Stimulated activated CD4-positive, alpha-beta T cell treated with anti-CD3 and anti-CD28 coated beads, Interleukin-12 subunit alpha, Interleukin-12 subunit beta, amount 100 ng/mL, for 48 hours (primary cell): ENCODE measurements around the gene GPR142.

Experiments
- DNase-seq, 3 donors: peaks; one replicate each; pipeline ENCODE4 v3.0.0-alpha.2; 2020; ENCODE audit warnings: low read depth in 2 of 3, low spot score in 1 of 3

GPR142 gene

DNA sequence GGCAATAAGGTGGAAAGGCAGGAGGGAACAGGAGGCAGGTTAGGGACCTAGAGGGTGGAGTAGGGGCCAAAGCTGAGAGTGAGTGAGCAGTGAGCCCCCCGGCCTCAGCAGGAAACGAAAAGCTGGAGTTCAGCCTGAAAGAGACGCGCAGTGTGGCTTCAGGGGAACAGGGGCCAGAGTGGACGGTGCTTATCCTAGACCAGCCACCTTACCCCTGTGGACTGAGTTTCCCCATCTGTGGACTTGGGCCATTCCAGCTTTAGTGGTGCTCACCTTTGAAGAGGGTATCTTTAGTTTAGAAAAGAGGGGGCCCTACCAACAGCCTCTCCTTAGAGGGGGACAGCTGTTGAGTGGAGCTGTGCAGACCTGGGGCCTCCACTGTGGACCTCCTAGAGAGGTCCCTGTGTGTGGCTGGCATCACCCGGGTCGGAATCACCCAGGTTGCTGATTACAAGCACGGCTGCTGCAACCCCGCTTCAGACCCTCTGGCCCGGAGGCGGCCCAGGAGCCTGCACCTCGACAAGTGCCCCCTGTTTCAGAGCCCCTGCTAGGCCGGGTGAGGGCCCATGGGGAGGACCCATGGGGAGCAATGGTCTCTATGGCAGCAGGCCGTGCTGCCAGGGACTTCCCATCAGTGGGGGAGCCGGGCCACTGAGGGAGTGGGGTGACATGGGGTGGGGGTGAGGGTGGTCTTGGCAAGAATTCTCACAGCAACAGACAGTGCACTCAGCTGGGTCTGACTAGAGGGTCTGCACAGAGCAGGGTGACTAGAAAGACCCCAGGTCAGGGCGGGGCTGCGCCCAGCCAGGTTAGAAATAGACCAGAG is 2.6 kb downstream of the GPR142 start:
- no peak for DNase-seq

DNA sequence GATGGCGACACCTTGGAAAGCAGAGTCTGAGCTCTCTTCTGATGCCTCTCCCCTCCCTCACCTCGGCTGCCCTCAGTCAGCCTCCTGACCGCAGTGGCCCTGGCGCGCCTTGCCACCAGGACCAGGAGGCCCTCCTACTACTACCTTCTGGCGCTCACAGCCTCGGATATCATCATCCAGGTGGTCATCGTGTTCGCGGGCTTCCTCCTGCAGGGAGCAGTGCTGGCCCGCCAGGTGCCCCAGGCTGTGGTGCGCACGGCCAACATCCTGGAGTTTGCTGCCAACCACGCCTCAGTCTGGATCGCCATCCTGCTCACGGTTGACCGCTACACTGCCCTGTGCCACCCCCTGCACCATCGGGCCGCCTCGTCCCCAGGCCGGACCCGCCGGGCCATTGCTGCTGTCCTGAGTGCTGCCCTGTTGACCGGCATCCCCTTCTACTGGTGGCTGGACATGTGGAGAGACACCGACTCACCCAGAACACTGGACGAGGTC is 4.4 kb downstream of the GPR142 start:
- DNase-seq = no peak

DNA sequence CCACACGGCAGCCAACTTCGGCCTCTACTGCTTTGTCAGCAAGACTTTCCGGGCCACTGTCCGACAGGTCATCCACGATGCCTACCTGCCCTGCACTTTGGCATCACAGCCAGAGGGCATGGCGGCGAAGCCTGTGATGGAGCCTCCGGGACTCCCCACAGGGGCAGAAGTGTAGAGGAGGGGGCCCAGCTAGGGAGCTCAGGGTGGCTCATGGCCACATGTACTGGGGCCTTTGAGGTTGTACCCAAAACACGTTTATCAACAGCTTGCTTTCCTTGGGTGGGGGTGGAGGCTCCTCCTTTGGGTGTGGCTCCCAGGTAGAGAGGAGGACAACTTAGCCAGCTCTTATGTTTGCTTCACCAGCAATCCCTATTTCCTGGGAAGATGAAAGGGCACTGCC is 5.1 kb downstream of the GPR142 start:
- no peak for DNase-seq

DNA sequence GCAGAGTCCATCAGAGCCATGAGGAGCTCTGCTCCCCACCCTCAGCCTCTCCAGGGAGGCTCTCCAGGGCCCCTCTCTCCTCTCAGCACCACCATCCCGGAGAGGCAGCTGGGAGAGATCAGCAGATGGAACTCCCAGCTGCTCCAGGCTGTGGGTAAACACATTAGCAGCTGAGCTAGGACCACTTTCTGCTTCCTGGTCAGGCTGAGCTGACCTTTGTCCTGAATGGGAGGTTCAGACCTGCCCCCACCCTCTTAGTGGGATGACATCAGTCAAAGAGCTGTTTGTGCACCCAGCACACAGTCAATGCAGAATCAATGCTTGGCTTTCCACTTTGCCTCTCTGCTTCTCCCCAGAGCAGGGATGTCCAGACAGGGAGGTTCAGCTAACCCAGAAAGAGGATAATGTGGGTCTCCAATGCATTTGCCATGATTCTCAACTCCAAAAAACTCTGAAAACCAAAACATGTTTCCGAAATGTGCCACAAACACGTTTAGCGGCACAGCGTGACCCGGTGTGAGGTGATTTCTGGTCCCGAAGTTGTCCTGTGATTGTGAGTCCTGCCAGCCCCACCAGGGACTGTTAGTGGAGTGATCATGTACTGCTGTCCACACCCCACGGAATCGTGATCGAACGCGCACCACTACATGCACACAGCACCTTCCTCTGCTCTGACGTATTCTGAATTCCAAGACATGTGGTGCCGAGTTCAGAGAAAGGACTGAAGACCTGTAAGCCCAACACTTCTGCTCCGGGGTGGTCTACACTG is 6.7 kb downstream of the GPR142 start:
- DNase-seq = no peak

DNA sequence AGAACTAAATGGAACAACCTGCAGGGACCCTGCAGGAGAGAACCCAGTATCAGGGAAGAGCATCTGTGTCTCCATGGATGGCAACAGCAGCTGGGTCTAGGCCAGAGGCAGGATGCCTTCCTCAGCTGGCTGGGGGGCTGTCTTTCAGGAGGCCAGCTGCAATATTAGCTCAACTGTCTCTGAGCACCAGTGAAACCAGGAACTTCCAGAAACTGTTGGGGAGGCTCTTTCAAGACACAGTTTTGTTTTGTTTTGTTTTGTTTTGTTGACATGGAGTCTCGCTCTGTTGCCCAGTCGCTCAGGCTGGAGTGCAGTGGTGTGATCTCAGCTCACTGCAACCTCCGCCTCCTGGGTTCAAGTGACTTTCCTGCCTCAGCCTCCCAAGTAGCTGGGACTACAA is 7.6 kb downstream of the GPR142 start:
- DNase-seq = no peak

DNA sequence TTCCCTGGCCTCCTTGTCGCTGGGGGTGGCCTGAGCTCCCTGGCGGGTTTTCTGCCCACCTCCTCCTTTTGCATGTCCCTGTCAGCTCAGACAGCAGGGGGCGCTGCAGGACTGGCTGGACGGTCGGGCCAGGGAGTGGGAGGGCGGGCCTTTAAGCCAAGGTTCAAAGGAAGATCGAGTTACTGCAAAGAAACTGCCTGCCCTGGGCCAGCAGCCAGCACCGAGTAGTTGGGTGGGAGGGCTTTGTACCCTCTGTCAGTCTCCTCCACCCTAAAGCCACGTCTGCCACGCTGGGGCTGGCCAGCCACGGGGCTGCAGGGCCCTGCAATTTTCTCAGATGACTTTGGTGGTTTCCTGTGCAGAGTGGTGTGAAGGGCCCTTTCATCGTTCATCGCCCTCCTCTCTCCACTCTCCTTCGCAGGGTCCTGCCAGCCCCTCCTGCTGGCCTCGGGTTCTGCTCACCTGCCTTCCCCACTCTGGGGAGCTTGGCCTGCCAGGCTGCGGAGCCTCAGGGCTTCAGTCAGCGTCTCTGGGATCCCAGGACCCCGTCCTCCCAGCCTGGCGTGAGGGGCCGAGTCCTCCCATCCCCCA is 12.3 kb downstream of the GPR142 start:
- DNase-seq = peak; percentile 87 to 97 (median 91)

DNA sequence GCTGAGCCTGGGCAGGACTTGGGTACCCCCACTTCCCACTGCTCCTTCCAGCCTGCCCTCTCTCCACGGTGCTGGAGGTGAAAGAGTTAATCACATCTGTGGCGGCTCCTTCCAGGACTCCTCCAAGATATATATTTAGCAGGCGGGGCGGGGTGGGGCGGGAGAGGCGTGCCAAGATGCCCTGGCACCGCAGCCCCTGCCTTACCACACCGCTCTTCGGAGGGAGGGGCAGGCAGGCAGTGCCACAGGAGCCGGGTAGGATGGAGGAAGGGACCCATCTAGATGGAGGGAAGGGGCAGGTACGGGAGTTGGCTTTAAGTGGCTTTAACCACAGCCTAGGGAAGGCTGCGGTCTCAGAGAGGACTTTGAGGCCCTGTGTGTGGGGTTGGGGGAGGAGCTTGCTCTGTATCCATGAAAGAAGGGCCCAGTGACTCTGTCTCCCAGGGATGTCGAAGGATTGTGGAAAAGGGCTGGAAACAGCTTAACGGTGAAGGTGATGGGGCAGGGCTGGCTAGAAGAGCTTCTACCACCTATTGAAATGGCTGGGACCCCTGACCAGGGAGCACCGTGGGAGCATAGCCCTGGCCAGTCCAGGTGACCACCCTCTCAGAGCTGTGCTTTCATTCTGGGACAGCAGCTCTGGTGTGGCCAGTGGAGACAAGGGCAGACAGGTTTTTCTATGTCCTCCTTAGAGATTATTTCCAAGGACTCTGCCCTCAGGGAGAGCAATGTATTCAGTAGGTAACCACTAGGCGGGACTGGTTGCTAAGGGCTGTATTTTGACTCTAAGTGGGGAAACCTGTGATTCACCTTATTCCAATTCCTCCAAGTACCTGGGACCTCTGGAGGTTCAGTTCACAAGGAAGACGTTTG is 13.0 kb downstream of the GPR142 start:
- no peak for DNase-seq

DNA sequence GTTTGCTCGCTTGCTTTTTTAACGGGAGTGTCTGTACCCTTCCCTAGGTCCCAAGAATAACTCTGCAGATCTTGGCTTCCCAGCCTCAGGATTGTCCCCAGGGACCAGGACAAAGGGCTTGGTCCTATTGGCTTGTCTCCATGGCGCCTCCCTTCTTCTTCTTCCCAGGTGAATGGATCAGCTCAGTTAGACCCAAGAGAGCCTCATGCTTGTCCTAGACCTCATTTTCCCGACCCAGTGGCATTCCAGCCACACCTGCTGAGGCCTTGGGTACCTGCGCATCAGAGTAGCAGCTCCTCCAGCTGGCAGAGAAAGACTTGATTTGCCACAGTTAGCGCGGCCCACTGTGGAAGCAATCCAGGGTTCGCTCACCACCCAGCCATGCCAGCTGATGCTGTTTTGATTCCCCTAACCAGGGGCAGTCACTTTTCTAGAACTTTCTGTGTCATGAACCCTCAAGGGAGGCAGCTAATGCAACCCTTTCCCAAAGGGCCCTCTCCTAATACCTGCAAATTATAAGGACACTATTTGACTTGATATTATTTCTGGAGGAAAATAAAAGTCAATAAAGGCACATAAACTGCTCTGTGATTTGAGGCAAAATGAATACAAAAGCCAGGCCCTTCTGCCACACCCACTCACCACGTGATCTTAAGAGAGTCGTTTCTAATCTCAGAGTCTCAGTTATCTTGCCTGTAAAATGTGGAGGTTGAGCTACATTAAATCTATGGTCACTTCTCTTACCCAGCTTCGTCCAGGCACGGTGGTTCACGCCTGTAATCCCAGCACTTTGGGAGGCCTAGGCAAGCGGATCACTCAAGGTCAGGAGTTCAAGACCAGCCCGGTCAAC is 13.9 kb downstream of the GPR142 start:
- DNase-seq = no peak

DNA sequence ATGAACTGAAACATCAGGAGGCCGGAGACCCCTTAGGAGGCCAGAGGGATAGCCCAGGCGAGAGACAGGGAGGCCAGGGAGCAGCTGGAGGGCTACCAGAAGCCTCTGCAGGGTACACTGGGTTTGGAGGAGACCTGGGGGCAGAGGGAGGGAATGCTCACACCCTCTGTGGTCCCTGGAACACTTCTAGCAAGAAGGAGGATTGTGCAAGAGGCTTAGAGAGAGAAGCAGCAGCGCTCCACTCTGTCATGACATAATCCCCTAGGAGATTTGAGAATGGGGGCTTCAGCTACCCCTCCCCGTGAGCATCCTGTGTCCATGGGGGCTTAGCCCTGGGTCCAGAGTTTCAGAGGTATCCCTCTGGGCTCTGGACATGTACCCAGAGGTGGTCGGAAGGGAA is 15.8 kb downstream of the GPR142 start:
- no peak for DNase-seq

DNA sequence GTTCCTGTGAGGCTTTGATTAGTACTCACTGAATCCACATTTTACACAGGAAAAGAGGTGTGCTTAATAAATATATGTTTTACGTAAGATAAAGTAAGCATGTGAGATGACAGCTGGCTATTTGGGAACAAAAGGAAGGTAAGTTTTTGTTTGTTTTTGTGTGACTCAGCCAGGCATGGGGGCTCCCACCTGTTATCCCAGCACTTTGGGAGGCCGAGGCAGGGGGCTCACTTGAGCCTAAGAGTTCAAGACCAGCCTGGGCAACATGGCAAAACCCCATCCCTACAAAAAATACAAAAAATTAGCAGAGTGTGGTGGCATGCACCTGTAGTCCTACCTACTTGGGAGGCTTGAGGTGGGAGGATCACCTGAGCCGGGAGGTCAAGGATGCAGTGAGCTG is 17.9 kb downstream of the GPR142 start:
- DNase-seq = no peak

DNA sequence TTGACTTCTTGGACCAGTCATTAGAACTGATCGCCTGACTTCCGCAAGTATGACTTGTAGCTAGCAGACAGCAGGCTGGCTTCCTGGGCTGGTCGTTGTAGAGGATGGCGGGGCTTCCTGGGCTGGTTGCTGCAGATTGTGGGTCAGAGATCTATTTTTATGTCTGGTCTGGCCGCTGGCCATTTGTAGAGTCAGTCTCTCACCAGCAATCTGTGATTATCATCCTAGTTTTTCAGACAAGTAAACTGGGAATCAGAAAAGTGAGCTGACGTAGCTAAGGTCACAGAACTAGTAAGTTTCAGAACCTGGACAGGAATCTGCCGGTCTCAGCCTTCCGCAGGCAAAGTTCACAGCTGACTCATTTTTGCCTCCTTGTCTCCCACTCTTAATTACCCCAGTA is 19.1 kb downstream of the GPR142 start:
- no peak for DNase-seq

DNA sequence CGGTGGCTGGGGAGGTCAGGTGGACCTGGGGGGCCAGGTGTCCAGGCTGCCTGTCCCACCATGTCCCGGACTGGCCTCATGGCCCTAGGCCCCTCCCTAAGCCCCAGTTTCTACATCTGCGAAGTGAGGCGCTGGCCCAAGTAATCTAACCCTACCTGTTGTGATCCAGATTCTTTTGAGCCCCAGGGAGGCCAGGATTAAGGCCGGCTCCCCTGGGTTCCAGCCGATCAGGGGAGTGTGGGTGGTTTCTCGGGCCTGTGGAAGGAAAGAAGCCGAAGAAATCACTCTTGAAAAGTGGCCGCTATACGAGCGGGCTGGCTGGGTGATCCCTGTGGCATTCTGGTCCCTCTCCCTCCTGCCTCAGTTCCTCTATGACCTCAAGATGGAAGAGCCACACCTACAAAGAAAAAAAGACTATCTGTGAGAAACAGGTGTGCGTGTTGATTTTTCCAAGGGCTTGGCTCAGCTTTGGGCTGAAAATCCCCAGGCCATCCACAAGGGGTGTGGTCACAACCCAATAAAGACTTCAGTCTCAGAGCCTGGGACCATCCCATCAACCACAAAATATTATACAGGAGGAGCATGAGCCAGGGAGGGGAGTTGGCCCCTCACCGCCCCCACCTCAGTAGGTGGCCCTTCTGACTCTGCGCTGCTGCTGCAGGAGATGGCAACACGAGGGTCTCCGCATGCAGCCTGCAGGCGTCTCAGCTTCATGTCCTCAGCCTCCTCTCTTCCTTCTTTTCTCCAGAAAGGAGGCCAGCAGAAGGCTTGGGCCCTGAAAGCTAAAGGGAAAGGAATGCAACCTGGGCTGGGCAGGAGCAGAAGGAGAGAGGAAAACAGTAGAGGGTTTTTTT is 20.3 kb downstream of the GPR142 start:
- no peak for DNase-seq

DNA sequence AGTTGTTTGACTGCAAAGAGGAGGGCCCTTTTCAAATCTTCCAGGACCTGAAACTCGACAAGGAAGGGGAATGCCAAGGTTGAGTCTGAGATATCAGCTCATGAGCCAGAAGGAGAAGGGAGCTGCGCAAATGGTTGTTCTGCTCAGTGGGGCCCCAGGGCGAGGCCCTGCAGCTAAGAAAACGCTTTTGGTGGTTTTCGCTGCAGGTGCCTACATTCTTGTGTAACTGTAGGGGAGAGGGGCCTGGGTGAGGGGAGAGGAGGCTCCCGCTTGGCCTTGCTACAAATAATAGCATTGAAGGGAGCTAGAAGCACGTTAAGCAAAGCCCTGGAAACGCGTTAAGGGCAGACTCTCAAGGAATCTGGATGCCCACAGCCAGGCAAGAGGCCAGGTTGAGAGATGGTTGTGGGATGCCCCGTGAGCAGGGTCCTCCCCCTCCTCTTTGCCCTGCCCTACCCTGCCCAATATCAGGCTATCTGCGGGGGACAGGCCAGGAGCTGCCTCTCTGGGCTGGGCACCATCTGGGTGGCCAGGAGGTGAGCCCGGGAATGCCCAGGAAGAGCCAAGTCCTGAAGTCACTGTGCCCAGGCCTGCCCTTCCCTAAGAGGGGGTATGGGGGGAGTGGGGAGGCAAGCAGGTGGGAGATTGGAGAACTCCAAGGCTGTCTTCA is 21.9 kb downstream of the GPR142 start:
- no peak for DNase-seq

DNA sequence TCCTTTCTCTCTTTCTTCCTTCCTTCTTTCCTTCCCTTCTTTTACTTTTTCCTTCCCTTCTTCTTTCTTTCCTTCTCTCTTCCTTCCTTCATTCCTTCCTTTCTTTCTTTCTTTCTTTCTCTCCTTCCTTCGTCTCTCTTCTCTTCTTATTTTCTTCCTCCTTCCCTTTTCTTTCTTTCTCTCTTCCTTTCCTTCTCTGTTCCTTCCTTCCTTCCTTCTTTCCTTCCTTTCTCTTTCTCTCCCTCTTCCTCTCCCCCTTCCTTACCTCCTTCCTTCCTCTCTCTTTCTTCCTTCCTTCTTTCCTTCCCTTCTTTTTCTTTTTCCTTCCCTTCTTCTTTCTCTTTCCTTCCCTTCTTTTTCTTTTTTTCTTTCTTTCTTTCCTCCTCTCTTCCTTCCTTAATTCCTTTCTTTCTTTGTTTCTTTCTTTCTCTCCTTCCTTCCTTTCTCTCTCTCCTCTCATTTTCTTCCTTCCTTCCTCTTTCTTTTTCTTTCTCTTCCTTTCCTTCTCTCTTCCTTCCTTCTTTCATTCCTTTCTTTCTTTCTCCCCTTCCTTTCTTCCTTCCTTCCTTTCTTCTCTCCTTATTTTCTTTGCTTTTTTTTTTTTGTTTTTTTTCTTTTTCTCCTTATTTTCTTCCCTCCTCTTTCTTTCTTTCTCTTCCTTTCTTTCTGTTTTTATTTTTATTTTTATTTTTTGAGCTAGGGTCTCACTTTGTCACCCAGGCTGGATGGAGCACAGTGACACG is 22.8 kb downstream of the GPR142 start:
- no peak for DNase-seq

DNA sequence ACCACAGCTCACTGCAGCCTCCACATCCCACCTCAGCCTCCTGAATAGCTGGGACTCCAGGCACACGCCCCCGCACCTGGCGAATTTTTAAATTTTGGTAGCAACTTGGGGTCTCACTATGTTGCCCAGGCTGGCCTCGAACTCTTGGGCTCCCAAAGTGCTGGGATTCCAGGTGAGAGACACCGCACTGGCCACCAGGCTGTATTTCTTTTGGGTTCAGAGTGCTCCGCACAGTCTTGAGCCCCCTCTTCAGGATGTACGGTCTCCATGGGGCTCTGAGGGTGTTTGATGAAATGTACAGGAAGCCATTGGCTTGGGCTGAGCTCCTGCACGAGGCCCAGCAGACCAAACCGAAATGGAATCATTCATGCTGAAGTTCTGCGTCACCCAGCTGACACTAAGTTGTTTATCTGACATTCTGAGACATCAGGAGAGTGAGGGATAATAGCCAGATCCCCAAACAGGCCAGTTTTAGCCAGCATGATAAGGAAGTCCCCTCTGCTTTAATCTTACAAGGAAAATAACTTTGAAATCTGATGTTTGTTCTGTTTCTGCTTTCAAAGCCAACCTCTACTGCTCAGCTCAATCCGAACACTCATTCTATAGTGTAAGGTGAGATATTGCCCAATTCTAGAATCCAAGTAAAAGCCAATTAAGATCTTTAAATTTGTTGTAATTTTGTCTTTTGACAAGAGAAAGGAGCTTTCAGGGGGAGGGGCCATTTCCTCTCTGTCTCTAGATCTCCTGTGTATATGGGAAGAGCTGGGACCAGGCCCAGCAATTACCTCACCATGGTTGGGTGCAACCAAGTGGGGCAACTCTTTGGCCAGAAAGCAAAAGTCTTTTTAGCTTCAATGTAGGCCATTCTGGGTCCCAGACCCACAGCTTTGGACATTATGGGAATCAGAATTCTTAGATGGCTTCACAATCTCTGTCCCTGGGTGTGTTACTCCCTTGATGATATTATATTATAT is 23.7 kb downstream of the GPR142 start:
- no peak for DNase-seq

DNA sequence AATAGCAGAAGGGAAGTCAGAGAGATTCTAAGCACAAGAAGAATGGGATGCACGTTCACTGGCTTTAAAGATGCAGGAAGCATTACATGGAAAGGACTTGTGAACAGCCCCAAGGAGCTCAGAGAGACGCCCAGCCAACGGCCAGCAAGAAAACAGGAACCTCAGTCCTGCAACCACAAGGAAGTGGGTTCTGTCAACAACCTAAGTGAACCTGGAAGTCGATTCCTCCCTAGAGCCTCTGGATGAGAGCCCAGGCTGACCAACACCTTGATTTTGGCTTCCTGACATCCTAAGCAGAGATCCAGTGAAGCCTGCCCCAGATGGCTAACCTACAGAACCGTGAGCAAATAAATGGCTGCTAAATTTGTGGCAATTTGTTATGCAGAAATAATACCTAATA is 24.5 kb downstream of the GPR142 start:
- no peak for DNase-seq

DNA sequence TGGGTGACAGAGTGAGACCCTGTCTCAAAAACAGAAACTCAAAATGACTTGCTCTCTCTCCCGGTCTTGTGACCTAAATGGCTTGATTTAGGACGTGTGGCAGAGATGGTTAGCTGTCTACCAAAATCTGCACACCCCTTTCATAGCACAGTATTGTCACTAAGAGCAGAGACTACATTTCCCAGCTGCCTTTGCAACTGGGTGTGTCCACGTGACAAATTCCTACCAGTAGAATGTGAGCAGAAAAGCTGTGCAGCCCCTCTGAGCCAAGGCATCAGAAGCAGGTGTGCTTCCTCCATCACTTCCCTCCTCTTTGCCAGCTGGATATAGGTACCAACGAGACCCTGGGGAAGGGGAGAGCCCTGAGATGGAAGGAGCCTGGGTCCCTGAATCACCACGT is 25.5 kb downstream of the GPR142 start:
- DNase-seq = no peak
